Left lobe of liver (tissue), 2 donors: ENCODE measurements around the gene YWHAQ. TPM values are rescaled to one million over a fixed set of nuclear protein-coding genes. Genes with fewer than 3 reads are reported as not detected.
"Not testable (repeated sequence)": the region's sequence is repeated elsewhere in the genome, so short reads cannot be mapped to it uniquely, and the experiment has no call there.

ENCODE experiments used
- ATAC-seq: fragments of 200-7000 bp; cut with Tn5 transposase; one replicate; pipeline ENCODE4 v1.9.1; 2020; ENCODE audit warnings: mild to moderate bottlenecking, moderate library complexity
- DNase-seq: peaks from one replicate; pipeline ENCODE4 v3.0.0-alpha.2; 2020; ENCODE audit warnings: low spot score
- total RNA-seq: library from RNA; stranded (reverse); gene quantifications from one replicate; pipeline ENCODE4 v1.2.1, GENCODE V29; 2021
- donor health status: DM: no; HTN: no; CAD: no; lungs with moderate emphysema.
- donor health status: DM: no; HTN: yes; CAD: no.

The YWHAQ gene
- total RNA-seq, 1 donor from 2014 or later = 82.3 TPM

- peak; percentile 96 for ATAC-seq
- peak; percentile 98 for DNase-seq
These were observed 75.3 kb downstream of the YWHAQ start, which contains the start of gene ADAM17 for GRCh38 chr2:9555297-9556120. Gene ADAM17, minus strand, starts transcription at chr2:9555830. Its CDS starts 225 bp downstream, at chr2:9555605.

- no peak for DNase-seq
- ATAC-seq = no peak
These were observed 75.9 kb downstream of the YWHAQ start for GRCh38 chr2:9554921-9555296.

GRCh38 chr2:9552219-9553178 lies 78.3 kb downstream of the YWHAQ start:
- ATAC-seq = no peak
- DNase-seq = no peak

- ATAC-seq, DNase-seq: not testable (repeated sequence)
These were observed 79.9 kb downstream of the YWHAQ start for GRCh38 chr2:9550859-9551391.

- ATAC-seq (no peak), DNase-seq (no peak)
These were observed 81.4 kb downstream of the YWHAQ start for GRCh38 chr2:9549420-9549819.

GRCh38 chr2:9548506-9548905 lies 82.3 kb downstream of the YWHAQ start:
- no peak for ATAC-seq
- no peak for DNase-seq

- ATAC-seq (no peak), DNase-seq (no peak)
These were observed 83.4 kb downstream of the YWHAQ start for GRCh38 chr2:9547262-9547991.

- ATAC-seq (no peak), DNase-seq (no peak)
These were observed 85.3 kb downstream of the YWHAQ start for GRCh38 chr2:9545502-9545901.

- DNase-seq (no peak), ATAC-seq (no peak)
These were observed 87.2 kb downstream of the YWHAQ start for GRCh38 chr2:9543557-9543956.

GRCh38 chr2:9539531-9539930 lies 91.3 kb downstream of the YWHAQ start:
- DNase-seq = no peak
- peak; percentile 78 for ATAC-seq

GRCh38 chr2:9538000-9538507 lies 92.7 kb downstream of the YWHAQ start:
- DNase-seq = no peak
- no peak for ATAC-seq

GRCh38 chr2:9536504-9536903 lies 94.3 kb downstream of the YWHAQ start:
- no peak for ATAC-seq
- DNase-seq = no peak

- ATAC-seq (no peak), DNase-seq (no peak)
These were observed 95.6 kb downstream of the YWHAQ start for GRCh38 chr2:9535177-9535576.

Other genes with a start within 250 kb of the YWHAQ start
- gene ITGB1BP1, start 207.5 kb downstream of the YWHAQ start, total RNA-seq = 28.6 TPM
- gene CPSF3, start 207.3 kb downstream of the YWHAQ start, total RNA-seq = 12.0 TPM
- gene IAH1, start 156.4 kb downstream of the YWHAQ start, total RNA-seq = 28.6 TPM
- 5.4 TPM for gene ADAM17, start 75.2 kb downstream of the YWHAQ start, total RNA-seq
- 5.7 TPM for gene TAF1B, start 212.5 kb upstream of the YWHAQ start, total RNA-seq